Thyroid gland (tissue), 4 donors: ENCODE measurements around the gene KITLG. TPM values are rescaled to one million over a fixed set of nuclear protein-coding genes. Genes with fewer than 3 reads are reported as not detected.
A peak's percentile ranks its signal among the peaks of the same experiment; 100 is the strongest.
"Not testable (repeated sequence)": the region's sequence is repeated elsewhere in the genome, so short reads cannot be mapped to it uniquely, and the experiment has no call there.

Experiments used
- DNase-seq, 2 donors: peaks; one replicate each; pipeline ENCODE4 v3.0.0-alpha.2; 2019
- H3K27ac ChIP-seq, 3 donors: fragments of 200-600 bp; sonication (generic); 1 replicate in 2 of 3; 2 replicates in 1 of 3; pipeline ENCODE4 v1.5.1; 2016 to 2019; ENCODE audit warnings: mild to moderate bottlenecking in 1 of 3, moderate library complexity in 1 of 3
- H3K27me3 ChIP-seq: fragments of 200-600 bp; sonication (generic); one replicate; pipeline ENCODE4 v1.5.1; 2019
- H3K36me3 ChIP-seq, 2 donors: fragments of 200-600 bp; sonication (generic); one replicate each; pipeline ENCODE4 v1.5.1; 2016 to 2019
- H3K4me1 ChIP-seq, 2 donors: fragments of 200-600 bp; sonication (generic); one replicate each; pipeline ENCODE4 v1.5.1; 2017 to 2019
- H3K4me3 ChIP-seq, 3 donors: fragments of 200-600 bp; sonication (generic); replicated peaks in 1 of 3; 1 replicate in 2 of 3; 2 replicates in 1 of 3; pipeline ENCODE4 v1.5.1; 2016; ENCODE audit warnings: mild to moderate bottlenecking in 1 of 3
- H3K9me3 ChIP-seq: fragments of 200-600 bp; sonication (generic); one replicate; pipeline ENCODE4 v1.5.1; 2017
- POLR2A ChIP-seq, 2 donors: fragments of 450-650 bp; IDR thresholded peaks; one replicate each; pipeline ENCODE4 v1.6.1; 2017; ENCODE audit warnings: antibody characterized with exemption in 2 of 2, mild to moderate bottlenecking in 2 of 2, moderate library complexity in 1 of 2
- whole genome bisulfite sequencing, 2 donors: methylation state at CpG; one replicate each; pipeline ENCODE4 v1.1.5; 2017; 5-methylcytosine and 5-hydroxymethylcytosine counted together
- intact Hi-C: fragments of 100-400 bp; cut with DNase I; formaldehyde crosslinking; loops from one replicate; pipeline ENCODE4 v1.15.1; 2023
- total RNA-seq, 4 donors: library from RNA; depleted of rRNA; stranded (reverse); fragments of >200 nt; gene quantifications; one replicate each; pipeline ENCODE4 v1.2.3, GENCODE V29; 2016
- TF ChIP-seq, protein P1 (sequence below), 6 experiments: fragments of 200-600 bp in 3 of 6; fragments of 450-650 bp in 3 of 6; sonication (generic) in 3 of 6; IDR thresholded peaks; one replicate each; pipeline ENCODE4 v1.5.1; 2016 to 2019; ENCODE audit warnings: antibody characterized with exemption in 6 of 6, mild to moderate bottlenecking in 2 of 6, inconsistent platforms in 1 of 6, moderate library complexity in 1 of 6

Gene KITLG
- total RNA-seq, 4 donors from 2014 or later = 6.8 to 10.3 (median 8.4) TPM

DNA sequence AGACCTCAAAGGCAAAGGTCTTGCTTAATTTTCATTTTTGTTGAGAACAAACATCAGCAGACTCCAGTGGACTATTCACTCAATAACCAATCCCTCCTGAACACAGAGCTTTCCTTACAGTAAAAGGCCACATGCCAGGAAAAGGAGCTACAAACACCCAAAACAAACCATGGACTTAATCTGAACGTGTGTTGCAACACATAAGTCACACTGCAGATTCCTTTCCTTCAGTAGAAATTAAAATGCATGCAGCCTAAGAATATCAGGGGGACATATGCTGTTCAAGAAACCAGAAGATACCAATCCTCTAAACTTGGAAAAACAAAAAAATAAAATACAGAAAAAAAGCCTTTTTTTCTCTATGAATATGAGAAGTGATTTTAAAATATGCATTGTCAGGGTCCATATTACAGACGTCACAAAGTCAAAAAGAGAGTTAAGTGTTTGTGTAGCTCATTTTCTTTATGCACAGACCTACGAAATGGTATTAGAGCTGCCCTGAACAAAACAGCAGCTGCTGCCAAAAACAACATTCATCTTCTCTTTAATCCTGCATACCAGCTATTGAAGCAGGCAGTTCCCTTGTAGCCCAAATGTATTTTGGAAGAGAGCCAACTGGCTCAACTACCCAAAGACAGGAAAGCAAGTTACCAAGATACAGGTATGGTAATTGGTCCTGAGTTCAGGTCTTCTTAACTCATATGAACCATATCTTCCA, 26.2 kb downstream of the KITLG start:
- WGBS, 2 donors = 10 to 14% methylated on average over 3 of the region's 3 CpGs
- Histone ChIP-seq H3K9me3 (no peaks in the 10 kb centered on the region), H3K36me3 (no peaks in the 10 kb centered on the region), H3K27me3 (no peaks in the 10 kb centered on the region), H3K4me3 (no peak overlapping the region), H3K27ac (no peak overlapping the region), H3K4me1 (peaks cover 18 to 19% of the 10 kb centered on the region in 2 donors)
- intact Hi-C loops = no loop called here
- TF ChIP-seq, protein P1, sequence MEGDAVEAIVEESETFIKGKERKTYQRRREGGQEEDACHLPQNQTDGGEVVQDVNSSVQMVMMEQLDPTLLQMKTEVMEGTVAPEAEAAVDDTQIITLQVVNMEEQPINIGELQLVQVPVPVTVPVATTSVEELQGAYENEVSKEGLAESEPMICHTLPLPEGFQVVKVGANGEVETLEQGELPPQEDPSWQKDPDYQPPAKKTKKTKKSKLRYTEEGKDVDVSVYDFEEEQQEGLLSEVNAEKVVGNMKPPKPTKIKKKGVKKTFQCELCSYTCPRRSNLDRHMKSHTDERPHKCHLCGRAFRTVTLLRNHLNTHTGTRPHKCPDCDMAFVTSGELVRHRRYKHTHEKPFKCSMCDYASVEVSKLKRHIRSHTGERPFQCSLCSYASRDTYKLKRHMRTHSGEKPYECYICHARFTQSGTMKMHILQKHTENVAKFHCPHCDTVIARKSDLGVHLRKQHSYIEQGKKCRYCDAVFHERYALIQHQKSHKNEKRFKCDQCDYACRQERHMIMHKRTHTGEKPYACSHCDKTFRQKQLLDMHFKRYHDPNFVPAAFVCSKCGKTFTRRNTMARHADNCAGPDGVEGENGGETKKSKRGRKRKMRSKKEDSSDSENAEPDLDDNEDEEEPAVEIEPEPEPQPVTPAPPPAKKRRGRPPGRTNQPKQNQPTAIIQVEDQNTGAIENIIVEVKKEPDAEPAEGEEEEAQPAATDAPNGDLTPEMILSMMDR (IDR thresholded peaks at IDR 0.05) = no peak
- no peak for TF ChIP-seq POLR2A (IDR thresholded peaks at IDR 0.05)
- peak; percentile 6 to 27 for DNase-seq

- H3K27ac ChIP-seq = peak overlapping the region in 2 of 3 donors; percentile 7 to 12
- no peaks in the 10 kb centered on the region for H3K9me3 ChIP-seq
- TF ChIP-seq, protein P1 (IDR thresholded peaks at IDR 0.05) = no peak
- no peak for TF ChIP-seq POLR2A (IDR thresholded peaks at IDR 0.05)
- no peak for DNase-seq
- H3K36me3 ChIP-seq = no peaks in the 10 kb centered on the region
- H3K27me3 ChIP-seq = no peaks in the 10 kb centered on the region
- intact Hi-C loops = no loop called here
- 17 to 19% methylated on average over 3 of the region's 3 CpGs for WGBS, 2 donors
- no peak overlapping the region for H3K4me3 ChIP-seq
- peaks cover 18 to 19% of the 10 kb centered on the region in 2 donors for H3K4me1 ChIP-seq
These were observed 27.6 kb downstream of the KITLG start for GRCh38 chr12:88552610-88553079.

GRCh38 chr12:88549929-88550328, 30.3 kb downstream of the KITLG start:
- Histone ChIP-seq H3K36me3 (no peaks in the 10 kb centered on the region), H3K9me3 (no peaks in the 10 kb centered on the region), H3K4me1 (peaks cover 18 to 19% of the 10 kb centered on the region in 2 donors), H3K4me3 (no peak overlapping the region), H3K27ac (no peak overlapping the region), H3K27me3 (no peaks in the 10 kb centered on the region)
- intact Hi-C loops = no loop called here
- TF ChIP-seq POLR2A (IDR thresholded peaks at IDR 0.05) = no peak
- TF ChIP-seq, protein P1 (IDR thresholded peaks at IDR 0.05) = no peak
- WGBS, 2 donors = 0 to 2% methylated on average over 1 of the region's 1 CpG
- DNase-seq = no peak

GRCh38 chr12:88547949-88548348, 32.3 kb downstream of the KITLG start:
- H3K4me1 ChIP-seq, intact Hi-C loops, H3K27ac ChIP-seq, DNase-seq, H3K27me3 ChIP-seq, H3K4me3 ChIP-seq, H3K36me3 ChIP-seq, H3K9me3 ChIP-seq: not testable (repeated sequence)
- 91 to 98% methylated on average over 7 of the region's 7 CpGs for WGBS, 2 donors

DNA sequence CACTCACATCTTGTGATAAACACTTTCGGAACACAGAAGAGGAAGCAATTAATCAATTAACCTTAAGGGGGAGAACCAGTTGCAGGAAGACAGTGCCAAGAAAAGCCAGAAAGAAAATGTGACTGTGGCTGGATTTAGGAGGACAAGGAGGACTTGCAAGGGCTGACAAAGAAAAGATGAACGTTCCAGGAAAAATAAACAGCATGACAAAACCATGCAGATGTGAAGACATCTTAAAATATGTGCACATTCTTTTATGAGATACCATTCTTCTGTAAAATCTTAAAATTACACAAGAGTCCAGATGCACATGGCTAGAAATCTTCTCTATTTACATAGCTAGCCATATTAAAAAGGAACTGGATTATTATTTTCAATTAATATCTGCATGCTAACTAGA, 33.4 kb downstream of the KITLG start:
- no peak overlapping the region for H3K27ac ChIP-seq
- 42 to 52% methylated on average over 2 of the region's 2 CpGs for WGBS, 2 donors
- no peaks in the 10 kb centered on the region for H3K27me3 ChIP-seq
- intact Hi-C loops = no loop called here
- H3K36me3 ChIP-seq = no peaks in the 10 kb centered on the region
- peaks cover 0 to 6% of the 10 kb centered on the region in 2 donors for H3K4me1 ChIP-seq
- no peak for TF ChIP-seq POLR2A (IDR thresholded peaks at IDR 0.05)
- TF ChIP-seq, protein P1 (IDR thresholded peaks at IDR 0.05) = no peak
- DNase-seq = no peak
- no peak overlapping the region for H3K4me3 ChIP-seq
- no peaks in the 10 kb centered on the region for H3K9me3 ChIP-seq
